Measurements from ENCODE around the gene MRPS7. TPM values are rescaled to one million over a fixed set of nuclear protein-coding genes. Genes with fewer than 3 reads are reported as not detected.

MRPS7 gene
- 38.2 TPM for total RNA-seq

GRCh38 chr17:75261336-75262111 is at the start of gene MRPS7, which contains the start of gene GGA3:
MRPS7 (plus strand) TSS chr17:75261879; CDS start chr17:75261901, 22 bp downstream.
GGA3 (minus strand) TSS chr17:75261606; CDS start chr17:75261587, 19 bp downstream.
- peak; percentile 92 to 97 (median 95) for DNase-seq (ENCODE audit: low read depth in 2 of 3, low spot score in 2 of 3)

GRCh38 chr17:75218131-75218530 is 43.5 kb upstream of the MRPS7 start:
- no peak for DNase-seq (ENCODE audit: low read depth in 2 of 3, low spot score in 2 of 3)

GRCh38 chr17:75219815-75220214 is 41.9 kb upstream of the MRPS7 start:
- DNase-seq (ENCODE audit: low read depth in 2 of 3, low spot score in 2 of 3) = no peak

- DNase-seq (ENCODE audit: low read depth in 2 of 3, low spot score in 2 of 3) = no peak
These were observed 36.7 kb upstream of the MRPS7 start for GRCh38 chr17:75225016-75225415.

- no peak for DNase-seq (ENCODE audit: low read depth in 2 of 3, low spot score in 2 of 3)
These were observed 34.0 kb upstream of the MRPS7 start for GRCh38 chr17:75227729-75228128.

GRCh38 chr17:75228305-75228704 is 33.4 kb upstream of the MRPS7 start:
- no peak for DNase-seq (ENCODE audit: low read depth in 2 of 3, low spot score in 2 of 3)

GRCh38 chr17:75228847-75229246 is 32.8 kb upstream of the MRPS7 start:
- DNase-seq (ENCODE audit: low read depth in 2 of 3, low spot score in 2 of 3) = no peak

GRCh38 chr17:75231071-75231470 is 30.6 kb upstream of the MRPS7 start:
- DNase-seq (ENCODE audit: low read depth in 2 of 3, low spot score in 2 of 3) = no peak

GRCh38 chr17:75231741-75232464 is 29.8 kb upstream of the MRPS7 start:
- DNase-seq (ENCODE audit: low read depth in 2 of 3, low spot score in 2 of 3) = no peak

GRCh38 chr17:75232786-75233185 is 28.9 kb upstream of the MRPS7 start:
- DNase-seq (ENCODE audit: low read depth in 2 of 3, low spot score in 2 of 3) = no peak

GRCh38 chr17:75237100-75238014 is 24.3 kb upstream of the MRPS7 start:
- no peak for DNase-seq (ENCODE audit: low read depth in 2 of 3, low spot score in 2 of 3)

GRCh38 chr17:75238020-75238580 is 23.6 kb upstream of the MRPS7 start:
- DNase-seq (ENCODE audit: low read depth in 2 of 3, low spot score in 2 of 3) = no peak

GRCh38 chr17:75238684-75239191 is 22.9 kb upstream of the MRPS7 start:
- DNase-seq (ENCODE audit: low read depth in 2 of 3, low spot score in 2 of 3) = peak; percentile 46 to 71 (median 67)

- DNase-seq (ENCODE audit: low read depth in 2 of 3, low spot score in 2 of 3) = no peak
These were observed 22.5 kb upstream of the MRPS7 start for GRCh38 chr17:75239214-75239613.

GRCh38 chr17:75239778-75240393 is 21.8 kb upstream of the MRPS7 start:
- no peak for DNase-seq (ENCODE audit: low read depth in 2 of 3, low spot score in 2 of 3)

GRCh38 chr17:75240394-75241142 is 21.1 kb upstream of the MRPS7 start:
- peak in 2 of 3 donors; percentile 54 to 63 for DNase-seq (ENCODE audit: low read depth in 2 of 3, low spot score in 2 of 3)

GRCh38 chr17:75241143-75241430 is 20.6 kb upstream of the MRPS7 start:
- DNase-seq (ENCODE audit: low read depth in 2 of 3, low spot score in 2 of 3) = no peak

- DNase-seq (ENCODE audit: low read depth in 2 of 3, low spot score in 2 of 3) = no peak
These were observed 20.2 kb upstream of the MRPS7 start for GRCh38 chr17:75241502-75241901.

- DNase-seq (ENCODE audit: low read depth in 2 of 3, low spot score in 2 of 3) = no peak
These were observed 19.7 kb upstream of the MRPS7 start for GRCh38 chr17:75241996-75242460.
